ENCODE measurements around the gene CNNM2. TPM values are rescaled to one million over a fixed set of nuclear protein-coding genes. Genes with fewer than 3 reads are reported as not detected.

CNNM2 gene
- total and polyA plus RNA-seq, 8 donors, result 0.76 to 45.5 (median 6.3) TPM

DNA sequence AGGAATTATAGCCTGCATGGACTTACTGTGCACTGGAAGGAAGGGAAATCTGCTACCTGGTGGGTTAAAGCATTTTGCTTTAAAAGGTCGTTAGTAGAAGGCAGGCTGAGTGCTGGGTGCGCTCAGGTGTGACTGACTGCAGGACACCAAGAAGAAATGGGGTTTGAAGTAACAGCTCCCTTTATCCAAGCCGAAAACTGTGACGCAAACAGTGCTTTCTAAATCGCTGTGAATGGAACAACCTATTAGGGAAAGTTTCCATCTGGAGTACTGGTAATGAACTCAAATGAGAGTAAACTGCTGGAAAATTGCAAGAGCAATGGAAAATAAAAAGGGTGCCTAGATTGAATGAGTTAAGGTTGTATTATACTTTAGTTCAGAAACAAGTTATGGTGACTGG, 95.3 kb downstream of the CNNM2 start:
- Histone ChIP-seq H3K36me3 (no peaks in the 10 kb centered on the region), H3K9me3 (no peaks in the 10 kb centered on the region), H3K27ac (no peak overlapping the region), H3K4me3 (no peak overlapping the region), H3K27me3 (no peaks in the 10 kb centered on the region), H3K4me1 (no peaks in the 10 kb centered on the region)
- intact Hi-C loops (cut with DNase I; ENCODE audit: low total_unique reads), result no loop called here
- 79 to 91% (median 85%) methylated on average over 5 of the region's 5 CpGs for WGBS, 5 donors
- peak in 1 of 2 donors; percentile 20 for DNase-seq
- TF ChIP-seq POLR2AphosphoS5 (IDR thresholded peaks at IDR 0.05) (no peak), EP300 (IDR thresholded peaks at IDR 0.05) (no peak)
- TF ChIP-seq, protein P1, sequence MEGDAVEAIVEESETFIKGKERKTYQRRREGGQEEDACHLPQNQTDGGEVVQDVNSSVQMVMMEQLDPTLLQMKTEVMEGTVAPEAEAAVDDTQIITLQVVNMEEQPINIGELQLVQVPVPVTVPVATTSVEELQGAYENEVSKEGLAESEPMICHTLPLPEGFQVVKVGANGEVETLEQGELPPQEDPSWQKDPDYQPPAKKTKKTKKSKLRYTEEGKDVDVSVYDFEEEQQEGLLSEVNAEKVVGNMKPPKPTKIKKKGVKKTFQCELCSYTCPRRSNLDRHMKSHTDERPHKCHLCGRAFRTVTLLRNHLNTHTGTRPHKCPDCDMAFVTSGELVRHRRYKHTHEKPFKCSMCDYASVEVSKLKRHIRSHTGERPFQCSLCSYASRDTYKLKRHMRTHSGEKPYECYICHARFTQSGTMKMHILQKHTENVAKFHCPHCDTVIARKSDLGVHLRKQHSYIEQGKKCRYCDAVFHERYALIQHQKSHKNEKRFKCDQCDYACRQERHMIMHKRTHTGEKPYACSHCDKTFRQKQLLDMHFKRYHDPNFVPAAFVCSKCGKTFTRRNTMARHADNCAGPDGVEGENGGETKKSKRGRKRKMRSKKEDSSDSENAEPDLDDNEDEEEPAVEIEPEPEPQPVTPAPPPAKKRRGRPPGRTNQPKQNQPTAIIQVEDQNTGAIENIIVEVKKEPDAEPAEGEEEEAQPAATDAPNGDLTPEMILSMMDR (IDR thresholded peaks at IDR 0.05), result no peak

DNA sequence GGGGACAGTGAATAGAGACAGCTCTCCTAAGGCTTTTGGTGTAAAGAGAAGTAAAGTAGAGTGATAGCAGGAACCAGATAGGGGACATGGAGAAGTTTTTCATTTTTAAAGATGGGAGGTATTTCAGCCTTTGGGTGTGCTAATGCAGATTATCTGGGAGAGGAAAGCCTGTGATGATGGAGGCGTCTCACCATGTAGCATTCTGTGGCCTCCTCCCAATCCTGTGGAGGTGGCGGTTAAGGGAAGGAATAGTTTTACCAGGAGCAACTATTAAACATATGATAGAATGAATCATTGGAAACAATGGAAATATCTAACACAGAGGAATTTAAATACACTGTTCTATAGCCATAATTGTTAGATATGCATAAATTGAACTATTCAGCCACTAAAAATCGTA, 101.3 kb downstream of the CNNM2 start:
- TF ChIP-seq EP300 (IDR thresholded peaks at IDR 0.05) (no peak), POLR2A (IDR thresholded peaks at IDR 0.05) (no peak), POLR2AphosphoS5 (IDR thresholded peaks at IDR 0.05) (no peak)
- TF ChIP-seq, protein P1 (IDR thresholded peaks at IDR 0.05), result no peak
- intact Hi-C loops (cut with DNase I; ENCODE audit: low total_unique reads), result no loop called here
- Histone ChIP-seq H3K4me3 (no peak overlapping the region), H3K4me1 (peaks cover 0 to 13% (median 0%) of the 10 kb centered on the region in 4 donors), H3K36me3 (no peaks in the 10 kb centered on the region), H3K9me3 (no peaks in the 10 kb centered on the region), H3K27me3 (no peaks in the 10 kb centered on the region), H3K27ac (no peak overlapping the region)
- DNase-seq, result no peak
- 93 to 100% (median 95%) methylated on average over 3 of the region's 3 CpGs for WGBS, 5 donors

GRCh38 chr10:103021150-103021899, 103.2 kb downstream of the CNNM2 start:
- TF ChIP-seq, protein P1 (IDR thresholded peaks at IDR 0.05), result no peak
- no peak for TF ChIP-seq POLR2A (IDR thresholded peaks at IDR 0.05)
- no peak for TF ChIP-seq EP300 (IDR thresholded peaks at IDR 0.05)
- no peak for TF ChIP-seq POLR2AphosphoS5 (IDR thresholded peaks at IDR 0.05)
- peaks cover 0 to 13% (median 0%) of the 10 kb centered on the region in 4 donors for H3K4me1 ChIP-seq
- intact Hi-C loops (cut with DNase I; ENCODE audit: low total_unique reads), result no loop called here
- no peak overlapping the region for H3K27ac ChIP-seq
- H3K27me3 ChIP-seq, result no peaks in the 10 kb centered on the region
- H3K4me3 ChIP-seq, result no peak overlapping the region
- H3K9me3 ChIP-seq, result no peaks in the 10 kb centered on the region
- WGBS, 5 donors, result 85 to 91% (median 87%) methylated on average over 18 of the region's 18 CpGs
- no peaks in the 10 kb centered on the region for H3K36me3 ChIP-seq
- no peak for DNase-seq

GRCh38 chr10:103021900-103022293, 103.8 kb downstream of the CNNM2 start:
- TF ChIP-seq POLR2AphosphoS5 (IDR thresholded peaks at IDR 0.05), result no peak
- TF ChIP-seq, protein P1 (IDR thresholded peaks at IDR 0.05), result no peak
- TF ChIP-seq EP300 (IDR thresholded peaks at IDR 0.05), result no peak
- TF ChIP-seq POLR2A (IDR thresholded peaks at IDR 0.05), result no peak
- peak; percentile 29 to 74 for DNase-seq
- Histone ChIP-seq H3K27me3 (no peaks in the 10 kb centered on the region), H3K36me3 (no peaks in the 10 kb centered on the region), H3K9me3 (no peaks in the 10 kb centered on the region), H3K4me3 (no peak overlapping the region), H3K4me1 (peaks cover 0 to 13% (median 0%) of the 10 kb centered on the region in 4 donors), H3K27ac (no peak overlapping the region)
- intact Hi-C loops (cut with DNase I; ENCODE audit: low total_unique reads), result no loop called here
- WGBS, 5 donors, result 21 to 48% (median 35%) methylated on average over 5 of the region's 5 CpGs
